H9 (cell line): Measurements from ENCODE around the gene EIF6. TPM values are rescaled to one million over a fixed set of nuclear protein-coding genes. Genes with fewer than 3 reads are reported as not detected.

Experiments used
- DNase-seq: peaks from one replicate; pipeline ENCODE4 v3.0.0-alpha.2; 2017
- H2AFZ ChIP-seq: one replicate; pipeline ENCODE4 v1.6.1; 2013; ENCODE audit warnings: mild to moderate bottlenecking, low read length, control low read depth, moderate library complexity
- H2AK5ac ChIP-seq: 2 replicates; pipeline ENCODE4 v1.6.1; 2013; ENCODE audit warnings: low read length, control low read depth, mixed read lengths; ENCODE audit not compliant: insufficient read length
- H2BK120ac ChIP-seq: one replicate; pipeline ENCODE4 v1.6.1; 2013; ENCODE audit warnings: low read depth, mild to moderate bottlenecking, low read length, control low read depth, inconsistent platforms; ENCODE audit not compliant: poor library complexity, severe bottlenecking
- H2BK12ac ChIP-seq: 2 replicates; pipeline ENCODE4 v1.6.1; 2013; ENCODE audit warnings: low read length, control low read depth, mixed read lengths, low read depth; ENCODE audit not compliant: insufficient read length
- H2BK15ac ChIP-seq: 2 replicates; pipeline ENCODE4 v1.6.1; 2013; ENCODE audit warnings: low read depth, low read length, control low read depth
- H2BK20ac ChIP-seq: one replicate; pipeline ENCODE4 v1.6.1; 2013; ENCODE audit warnings: low read depth, mild to moderate bottlenecking, low read length, control low read depth, inconsistent platforms; ENCODE audit not compliant: poor library complexity, severe bottlenecking
- H2BK5ac ChIP-seq: 2 replicates; pipeline ENCODE4 v1.6.1; 2013; ENCODE audit warnings: low read length, control low read depth, mixed read lengths; ENCODE audit not compliant: insufficient read length
- H3K14ac ChIP-seq: 2 replicates; pipeline ENCODE4 v1.6.1; 2013; ENCODE audit warnings: low read length, control low read depth; ENCODE audit not compliant: insufficient read depth
- H3K18ac ChIP-seq: 2 replicates; pipeline ENCODE4 v1.6.1; 2013; ENCODE audit warnings: low read depth, mild to moderate bottlenecking, mixed read lengths, low read length, control low read depth; ENCODE audit not compliant: insufficient read length
- H3K23ac ChIP-seq: 2 replicates; pipeline ENCODE4 v1.6.1; 2013; ENCODE audit warnings: low read length, control low read depth, mixed read lengths, low read depth; ENCODE audit not compliant: insufficient read length
- H3K23me2 ChIP-seq: 2 replicates; pipeline ENCODE4 v1.6.1; 2013; ENCODE audit warnings: low read depth, mild to moderate bottlenecking, mixed read lengths, low read length, control low read depth; ENCODE audit not compliant: insufficient read length, poor library complexity, severe bottlenecking
- H3K27ac ChIP-seq: 2 replicates; pipeline ENCODE4 v1.5.1; 2013; ENCODE audit warnings: low read length, control low read depth, mixed read lengths, low read depth; ENCODE audit not compliant: insufficient read length
- H3K27me3 ChIP-seq: 2 replicates; pipeline ENCODE4 v1.6.1; 2013; ENCODE audit warnings: low read length, control low read depth, inconsistent platforms; ENCODE audit not compliant: insufficient read depth
- H3K4ac ChIP-seq: 2 replicates; pipeline ENCODE4 v1.6.1; 2013; ENCODE audit warnings: low read depth, mild to moderate bottlenecking, control low read depth, inconsistent platforms, low read length, moderate library complexity
- H3K4me1 ChIP-seq: 2 replicates; pipeline ENCODE4 v1.6.1; 2013; ENCODE audit warnings: low read length, control low read depth, inconsistent platforms; ENCODE audit not compliant: insufficient read depth
- H3K4me2 ChIP-seq: 2 replicates; pipeline ENCODE4 v1.6.1; 2013; ENCODE audit warnings: low read length, control low read depth, mixed read lengths; ENCODE audit not compliant: insufficient read length, insufficient read depth
- H3K56ac ChIP-seq: 2 replicates; pipeline ENCODE4 v1.6.1; 2013; ENCODE audit warnings: low read depth, mild to moderate bottlenecking, mixed read lengths, low read length, control low read depth; ENCODE audit not compliant: insufficient read length
- H3K79me1 ChIP-seq: 2 replicates; pipeline ENCODE4 v1.6.1; 2013; ENCODE audit warnings: low read depth, mild to moderate bottlenecking, moderate library complexity, low read length, control low read depth, inconsistent platforms; ENCODE audit not compliant: insufficient read depth, poor library complexity, severe bottlenecking
- H3K79me2 ChIP-seq: 2 replicates; pipeline ENCODE4 v1.6.1; 2013; ENCODE audit warnings: low read length, control low read depth, inconsistent platforms; ENCODE audit not compliant: insufficient read depth
- H3K9ac ChIP-seq: 2 replicates; pipeline ENCODE4 v1.6.1; 2013; ENCODE audit warnings: low read length, control low read depth, mixed read lengths; ENCODE audit not compliant: insufficient read length; ENCODE audit errors: extremely low read depth
- H3K9me3 ChIP-seq: one replicate; pipeline ENCODE4 v1.6.1; 2013; ENCODE audit warnings: low read depth, low read length, inconsistent platforms; ENCODE audit not compliant: control insufficient read depth
- H3T11ph ChIP-seq: one replicate; pipeline ENCODE4 v1.6.1; 2013; ENCODE audit warnings: mild to moderate bottlenecking, low read length, control low read depth, inconsistent platforms
- H4K20me1 ChIP-seq: one replicate; pipeline ENCODE4 v1.6.1; 2013; ENCODE audit not compliant: control insufficient read depth, insufficient read length, insufficient read depth
- H4K5ac ChIP-seq: 2 replicates; pipeline ENCODE4 v1.6.1; 2013; ENCODE audit warnings: low read depth, mild to moderate bottlenecking, mixed read lengths, low read length, control low read depth; ENCODE audit not compliant: insufficient read length
- H4K8ac ChIP-seq: replicated peaks from 2 replicates; pipeline ENCODE4 v1.6.1; 2013; ENCODE audit warnings: low read length, control low read depth, mixed read lengths, low read depth; ENCODE audit not compliant: insufficient read length
- H4K91ac ChIP-seq: 2 replicates; pipeline ENCODE4 v1.6.1; 2013; ENCODE audit warnings: low read depth, mild to moderate bottlenecking, moderate library complexity, mixed read lengths, low read length, control low read depth; ENCODE audit not compliant: insufficient read length
- H3K27ac Mint-ChIP-seq, 3 experiments: 2 replicates in 2 of 3; 3 replicates in 1 of 3; pipeline ENCODE4 v1.8.0; 2020 to 2021; ENCODE audit warnings: mixed read lengths in 3 of 3, mild to moderate bottlenecking in 1 of 3, moderate library complexity in 1 of 3
- H3K27me3 Mint-ChIP-seq: 2 replicates; pipeline ENCODE4 v1.8.0; 2021; ENCODE audit warnings: low read depth, mild to moderate bottlenecking, moderate library complexity, mixed read lengths
- H3K36me3 Mint-ChIP-seq, 3 experiments: 2 replicates in 2 of 3; 3 replicates in 1 of 3; pipeline ENCODE4 v1.8.0; 2020 to 2021; ENCODE audit warnings: low read depth in 3 of 3, mixed read lengths in 3 of 3; ENCODE audit not compliant: insufficient read depth in 1 of 3
- H3K4me1 Mint-ChIP-seq, 2 experiments: 2 replicates each; pipeline ENCODE4 v1.8.0; 2020; ENCODE audit warnings: mixed read lengths in 2 of 2
- H3K4me3 Mint-ChIP-seq, 2 experiments: 2 replicates in 1 of 2; 3 replicates in 1 of 2; pipeline ENCODE4 v1.8.0; 2020 to 2021; ENCODE audit warnings: mild to moderate bottlenecking in 2 of 2, mixed read lengths in 2 of 2, moderate library complexity in 1 of 2
- H3K9me3 Mint-ChIP-seq, 2 experiments: 2 replicates in 1 of 2; 3 replicates in 1 of 2; pipeline ENCODE4 v1.8.0; 2020; ENCODE audit warnings: mild to moderate bottlenecking in 2 of 2, mixed read lengths in 2 of 2, moderate library complexity in 1 of 2
- WGBS: extraction: QIAGEN DNeasy Blood & Tissue Kit; methylation state at CpG from one replicate; pipeline ENCODE4 v1.1.7; 2013; ENCODE audit warnings: missing lambda C conversion rate, low lambda C conversion rate, mixed read lengths; ENCODE audit not compliant: insufficient read length; ENCODE audit errors: extremely low coverage; 5-methylcytosine and 5-hydroxymethylcytosine counted together
- total RNA-seq: library from RNA; stranded (reverse); gene quantifications from 2 replicates; pipeline ENCODE4 v1.2.1, GENCODE V29; 2021
- TF ChIP-seq, protein P1 (sequence below): fragments of 200-600 bp; sonication (generic); conservative IDR thresholded peaks from 3 replicates; pipeline ENCODE4 v1.8.0; 2021; ENCODE audit warnings: antibody characterized with exemption, mild to moderate bottlenecking

Gene EIF6
- total RNA-seq, 1 experiment from 2014 or later, result 150 TPM

DNA sequence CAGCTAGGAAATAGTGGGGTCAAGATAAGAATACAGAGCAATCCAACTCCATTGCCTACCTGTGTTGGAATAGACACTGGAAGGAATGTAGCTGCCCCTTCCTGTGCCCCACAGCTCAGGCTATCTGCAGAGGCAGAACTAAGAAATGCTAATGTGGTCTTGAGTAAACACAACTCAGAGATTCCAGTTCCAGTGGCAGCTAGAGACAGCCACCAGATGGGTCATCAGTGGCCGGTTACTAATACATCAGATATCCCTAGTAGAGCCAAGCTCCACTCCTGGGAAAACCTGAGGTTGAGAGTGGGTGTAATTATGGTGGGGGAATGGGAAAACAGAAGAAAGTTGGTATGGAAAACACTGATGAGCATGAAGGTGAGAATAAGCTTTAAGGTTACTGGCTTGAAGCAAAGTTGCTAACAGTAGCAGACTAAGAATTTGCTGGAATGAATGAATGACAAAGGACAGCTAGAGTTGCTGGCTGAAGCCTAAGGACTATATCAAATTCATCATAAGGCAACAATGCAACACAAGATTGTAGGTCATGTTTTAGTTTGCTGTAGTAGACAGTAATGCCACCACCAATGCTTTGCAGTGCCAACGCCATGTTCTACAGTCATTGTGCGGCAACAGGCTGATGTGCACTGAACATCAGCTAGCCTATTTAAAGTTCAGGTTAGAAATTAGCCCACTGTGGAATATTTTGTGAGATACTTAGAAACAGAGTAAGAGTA is 36.0 kb upstream of the EIF6 start:
- no peak overlapping the region for H3K27ac ChIP-seq
- H3K27ac Mint-ChIP-seq, result peak overlapping the region; percentile 56 to 65 (median 63); a peak in 6 of 7 replicates

More for the DNA sequence above, 36.0 kb upstream of the EIF6 start:
- no peak overlapping the region for H2AFZ ChIP-seq
- Mint-ChIP-seq H3K27me3 (no peaks in the 10 kb centered on the region), H3K4me1 (peaks cover 13 to 17% of the 10 kb centered on the region in 2 experiments), H3K9me3 (no peaks in the 10 kb centered on the region), H3K4me3 (no peak overlapping the region), H3K36me3 (no peaks in the 10 kb centered on the region)
- H3K56ac ChIP-seq, result no peak overlapping the region
- no peak overlapping the region for H2AK5ac ChIP-seq
- H2BK5ac ChIP-seq, result no peak overlapping the region
- H3T11ph ChIP-seq, result no peak overlapping the region
- no peak overlapping the region for H3K4ac ChIP-seq
- H3K18ac ChIP-seq, result no peak overlapping the region
- H3K14ac ChIP-seq, result no peak overlapping the region
- H4K5ac ChIP-seq, result no peak overlapping the region
- H4K20me1 ChIP-seq, result no peaks in the 10 kb centered on the region
- no peaks in the 10 kb centered on the region for H3K9me3 ChIP-seq
- no peaks in the 10 kb centered on the region for H3K79me1 ChIP-seq
- H3K4me1 ChIP-seq, result peaks cover 7% of the 10 kb centered on the region; the same call in 1 of the 2 replicates
- no peak overlapping the region for H2BK120ac ChIP-seq
- TF ChIP-seq, protein P1, sequence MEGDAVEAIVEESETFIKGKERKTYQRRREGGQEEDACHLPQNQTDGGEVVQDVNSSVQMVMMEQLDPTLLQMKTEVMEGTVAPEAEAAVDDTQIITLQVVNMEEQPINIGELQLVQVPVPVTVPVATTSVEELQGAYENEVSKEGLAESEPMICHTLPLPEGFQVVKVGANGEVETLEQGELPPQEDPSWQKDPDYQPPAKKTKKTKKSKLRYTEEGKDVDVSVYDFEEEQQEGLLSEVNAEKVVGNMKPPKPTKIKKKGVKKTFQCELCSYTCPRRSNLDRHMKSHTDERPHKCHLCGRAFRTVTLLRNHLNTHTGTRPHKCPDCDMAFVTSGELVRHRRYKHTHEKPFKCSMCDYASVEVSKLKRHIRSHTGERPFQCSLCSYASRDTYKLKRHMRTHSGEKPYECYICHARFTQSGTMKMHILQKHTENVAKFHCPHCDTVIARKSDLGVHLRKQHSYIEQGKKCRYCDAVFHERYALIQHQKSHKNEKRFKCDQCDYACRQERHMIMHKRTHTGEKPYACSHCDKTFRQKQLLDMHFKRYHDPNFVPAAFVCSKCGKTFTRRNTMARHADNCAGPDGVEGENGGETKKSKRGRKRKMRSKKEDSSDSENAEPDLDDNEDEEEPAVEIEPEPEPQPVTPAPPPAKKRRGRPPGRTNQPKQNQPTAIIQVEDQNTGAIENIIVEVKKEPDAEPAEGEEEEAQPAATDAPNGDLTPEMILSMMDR, result no peak
- H3K23ac ChIP-seq, result no peak overlapping the region
- H4K91ac ChIP-seq, result no peak overlapping the region
- no peaks in the 10 kb centered on the region for H3K79me2 ChIP-seq
- no peak overlapping the region for H3K9ac ChIP-seq
- H2BK15ac ChIP-seq, result no peak overlapping the region
- WGBS, result no CpG with 5 or more reads among the region's 3 CpGs
- no peak for DNase-seq
- no peak overlapping the region for H2BK12ac ChIP-seq
- no peaks in the 10 kb centered on the region for H3K23me2 ChIP-seq
- H3K27me3 ChIP-seq, result no peaks in the 10 kb centered on the region
- H3K4me2 ChIP-seq, result peak overlapping the region; percentile 16
- H2BK20ac ChIP-seq, result no peak overlapping the region
- H4K8ac ChIP-seq, result no peak overlapping the region
